ENCODE measurements around the gene MVB12B.
A peak's percentile ranks its signal among the peaks of the same experiment; 100 is the strongest.

Gene MVB12B

GRCh38 chr9:126439883-126440653 lies 113.4 kb downstream of the MVB12B start:
- H3K27ac ChIP-seq = no peak overlapping the region
- no peak for TF ChIP-seq CTCF (IDR thresholded peaks at IDR 0.05)
- peak; percentile 58 for DNase-seq (ENCODE audit: low spot score)
- H3K4me3 ChIP-seq = no peak overlapping the region

GRCh38 chr9:126440940-126441339 lies 114.3 kb downstream of the MVB12B start:
- no peak overlapping the region for H3K27ac ChIP-seq
- peak; percentile 7 for DNase-seq (ENCODE audit: low spot score)
- no peak overlapping the region for H3K4me3 ChIP-seq
- TF ChIP-seq CTCF (IDR thresholded peaks at IDR 0.05) = no peak

- no peak for TF ChIP-seq CTCF (IDR thresholded peaks at IDR 0.05)
- peak; percentile 8 for DNase-seq (ENCODE audit: low spot score)
- H3K4me3 ChIP-seq = no peak overlapping the region
- no peak overlapping the region for H3K27ac ChIP-seq
Observed at GRCh38 chr9:126442636-126443035, 116.0 kb downstream of the MVB12B start.

GRCh38 chr9:126443144-126443543 lies 116.5 kb downstream of the MVB12B start:
- TF ChIP-seq CTCF (IDR thresholded peaks at IDR 0.05) = no peak
- Histone ChIP-seq H3K27ac (no peak overlapping the region), H3K4me3 (no peak overlapping the region)
- peak; percentile 50 for DNase-seq (ENCODE audit: low spot score)

GRCh38 chr9:126448136-126448535 lies 121.5 kb downstream of the MVB12B start:
- Histone ChIP-seq H3K4me3 (no peak overlapping the region), H3K27ac (no peak overlapping the region)
- peak; percentile 22 for DNase-seq (ENCODE audit: low spot score)
- no peak for TF ChIP-seq CTCF (IDR thresholded peaks at IDR 0.05)

GRCh38 chr9:126448865-126449577 lies 122.4 kb downstream of the MVB12B start:
- Histone ChIP-seq H3K4me3 (no peak overlapping the region), H3K27ac (no peak overlapping the region)
- DNase-seq (ENCODE audit: low spot score) = peak; percentile 31
- no peak for TF ChIP-seq CTCF (IDR thresholded peaks at IDR 0.05)

Data from coronary artery (tissue), 2 donors.